Hepatocyte (in vitro differentiated cells): Measurements from ENCODE around the gene DEGS2. TPM values are rescaled to one million over a fixed set of nuclear protein-coding genes. Genes with fewer than 3 reads are reported as not detected.

Source experiments
- DNase-seq: peaks from one replicate; pipeline ENCODE4 v3.0.0-alpha.2; 2016; ENCODE audit warnings: low spot score
- H2AFZ ChIP-seq: fragments of 200-600 bp; sonication (generic); 2 replicates; pipeline ENCODE4 v1.6.0; 2016; ENCODE audit warnings: antibody characterized with exemption, mild to moderate bottlenecking
- H3K27ac ChIP-seq: fragments of 200-600 bp; sonication (generic); 2 replicates; pipeline ENCODE4 v1.5.1; 2016; ENCODE audit warnings: mild to moderate bottlenecking
- H3K27me3 ChIP-seq: fragments of 200-600 bp; sonication (generic); 2 replicates; pipeline ENCODE4 v1.6.1; 2016
- H3K36me3 ChIP-seq: fragments of 200-600 bp; sonication (generic); replicated peaks from 2 replicates; pipeline ENCODE4 v1.5.1; 2016; ENCODE audit warnings: low read depth; ENCODE audit not compliant: insufficient read depth
- H3K4me1 ChIP-seq: fragments of 200-600 bp; sonication (generic); 2 replicates; pipeline ENCODE4 v1.5.1; 2016; ENCODE audit warnings: mild to moderate bottlenecking, moderate library complexity; ENCODE audit not compliant: insufficient read depth
- H3K4me2 ChIP-seq: fragments of 200-600 bp; sonication (generic); 2 replicates; pipeline ENCODE4 v1.6.0; 2016
- H3K4me3 ChIP-seq: fragments of 200-600 bp; sonication (generic); 2 replicates; pipeline ENCODE4 v1.5.1; 2016; ENCODE audit warnings: mild to moderate bottlenecking
- H3K79me2 ChIP-seq: fragments of 200-600 bp; sonication (generic); 2 replicates; pipeline ENCODE4 v1.6.0; 2017; ENCODE audit warnings: mild to moderate bottlenecking
- H3K9me2 ChIP-seq: fragments of 200-600 bp; sonication (generic); replicated peaks from 2 replicates; pipeline ENCODE4 v1.6.0; 2017; ENCODE audit warnings: mild to moderate bottlenecking; ENCODE audit not compliant: insufficient read depth
- H3K9me3 ChIP-seq: fragments of 200-600 bp; sonication (generic); 2 replicates; pipeline ENCODE4 v1.5.1; 2016; ENCODE audit warnings: low read depth, mild to moderate bottlenecking
- H4K20me1 ChIP-seq: fragments of 200-600 bp; sonication (generic); 2 replicates; pipeline ENCODE4 v1.6.0; 2016; ENCODE audit warnings: mild to moderate bottlenecking; ENCODE audit not compliant: insufficient read depth, poor library complexity, severe bottlenecking
- CTCF ChIP-seq: fragments of 200-600 bp; sonication (generic); IDR thresholded peaks from 2 replicates; pipeline ENCODE4 v1.5.1; 2016; ENCODE audit warnings: antibody characterized with exemption, mild to moderate bottlenecking; ENCODE audit not compliant: poor library complexity
- EZH2 ChIP-seq: fragments of 200-600 bp; sonication (generic); IDR thresholded peaks from 2 replicates; pipeline ENCODE4 v1.6.1; 2016; ENCODE audit warnings: antibody characterized with exemption, mild to moderate bottlenecking, borderline replicate concordance
- EZH2phosphoT487 ChIP-seq: fragments of 200-600 bp; sonication (generic); IDR thresholded peaks from one replicate; pipeline ENCODE4 v1.6.1; 2018; ENCODE audit warnings: antibody characterized with exemption, mild to moderate bottlenecking, low read depth, moderate library complexity; ENCODE audit not compliant: unreplicated experiment, severe bottlenecking
- WGBS: methylation state at CpG from one replicate; pipeline ENCODE4 v1.1.6; 2016; ENCODE audit warnings: low lambda C conversion rate; ENCODE audit errors: missing lambda C conversion rate; 5-methylcytosine and 5-hydroxymethylcytosine counted together
- polyA plus RNA-seq: library from polyadenylated mRNA; unstranded; fragments of >200 nt; fragmentation: Nextera tagmentation; extraction: Ambion mirVana; gene quantifications from 2 replicates; pipeline ENCODE4 v1.2.1, GENCODE V29; 2016
- total RNA-seq: library from RNA; depleted of rRNA; stranded (reverse); fragments of >200 nt; gene quantifications from 2 replicates; pipeline ENCODE4 v1.2.3, GENCODE V29; 2014

The DEGS2 gene
- total and polyA plus RNA-seq, 2 experiments from 2014 or later: 5.3 to 7.7 TPM

- Histone ChIP-seq H3K27me3 (peaks cover 14% of the 10 kb centered on the region), H3K4me1 (peaks cover 25% of the 10 kb centered on the region), H4K20me1 (no peaks in the 10 kb centered on the region), H3K79me2 (no peaks in the 10 kb centered on the region), H3K36me3 (no peaks in the 10 kb centered on the region), H3K9me2 (no peaks in the 10 kb centered on the region), H3K27ac (peak overlapping the region; percentile 70), H2AFZ (no peak overlapping the region), H3K4me2 (peak overlapping the region; percentile 43), H3K9me3 (no peaks in the 10 kb centered on the region), H3K4me3 (no peak overlapping the region)
- 62% methylated on average over 8 of the region's 8 CpGs for WGBS
- peak; percentile 56 for DNase-seq
- peak; percentile 54 for TF ChIP-seq CTCF
- TF ChIP-seq EZH2: no peak
- no peak for TF ChIP-seq EZH2phosphoT487
These were observed 4.3 kb downstream of the DEGS2 start for GRCh38 chr14:100155049-100155621.

- 94% methylated on average over 6 of the region's 6 CpGs for WGBS
- Histone ChIP-seq H4K20me1 (no peaks in the 10 kb centered on the region), H3K4me1 (peaks cover 17% of the 10 kb centered on the region), H3K4me3 (no peak overlapping the region), H3K9me2 (no peaks in the 10 kb centered on the region), H3K36me3 (no peaks in the 10 kb centered on the region), H3K79me2 (no peaks in the 10 kb centered on the region), H3K27ac (no peak overlapping the region), H3K9me3 (no peaks in the 10 kb centered on the region), H3K27me3 (peaks cover 4% of the 10 kb centered on the region), H2AFZ (no peak overlapping the region), H3K4me2 (no peak overlapping the region)
- TF ChIP-seq CTCF (no peak), EZH2phosphoT487 (no peak), EZH2 (no peak)
- no peak for DNase-seq
These were observed 5.9 kb downstream of the DEGS2 start for GRCh38 chr14:100153560-100153959.

- 87% methylated on average over 9 of the region's 10 CpGs for WGBS
- H3K9me2 ChIP-seq: no peaks in the 10 kb centered on the region
- H3K4me3 ChIP-seq: no peak overlapping the region
- no peak overlapping the region for H3K27ac ChIP-seq
- no peaks in the 10 kb centered on the region for H4K20me1 ChIP-seq
- H3K79me2 ChIP-seq: no peaks in the 10 kb centered on the region
- H3K36me3 ChIP-seq: no peaks in the 10 kb centered on the region
- DNase-seq: no peak
- no peaks in the 10 kb centered on the region for H3K27me3 ChIP-seq
- H3K4me1 ChIP-seq: peaks cover 16% of the 10 kb centered on the region
- no peak overlapping the region for H3K4me2 ChIP-seq
- TF ChIP-seq EZH2phosphoT487 (no peak), CTCF (no peak), EZH2 (no peak)
- H3K9me3 ChIP-seq: no peaks in the 10 kb centered on the region
- H2AFZ ChIP-seq: no peak overlapping the region
These were observed 7.4 kb downstream of the DEGS2 start for GRCh38 chr14:100152091-100152490.
